ENCODE data around the gene RPS3.

Gene RPS3

GRCh38 chr11:75420224-75421034, 21.1 kb downstream of the RPS3 start:
- no peak for DNase-seq

- DNase-seq, result no peak
Observed at GRCh38 chr11:75421035-75421602, 21.8 kb downstream of the RPS3 start.

GRCh38 chr11:75421902-75422247, 22.6 kb downstream of the RPS3 start:
- DNase-seq, result no peak

- no peak for DNase-seq
Observed at GRCh38 chr11:75422248-75423231, 23.2 kb downstream of the RPS3 start.

GRCh38 chr11:75423721-75424120, 24.4 kb downstream of the RPS3 start:
- no peak for DNase-seq

- DNase-seq, result no peak
Observed at GRCh38 chr11:75424396-75424795, 25.1 kb downstream of the RPS3 start.

- DNase-seq, result no peak
Observed at GRCh38 chr11:75425422-75425821, 26.1 kb downstream of the RPS3 start.

- no peak for DNase-seq
Observed at GRCh38 chr11:75426720-75427086, 27.4 kb downstream of the RPS3 start.

- no peak for DNase-seq
Observed at GRCh38 chr11:75427181-75427580, 27.9 kb downstream of the RPS3 start.

GRCh38 chr11:75428281-75428724, 29.0 kb downstream of the RPS3 start:
- DNase-seq, result peak; percentile 76

GRCh38 chr11:75428989-75429640, 29.8 kb downstream of the RPS3 start:
- DNase-seq, result no peak

- DNase-seq, result no peak
Observed at GRCh38 chr11:75429641-75429901, 30.3 kb downstream of the RPS3 start.

- DNase-seq, result peak; percentile 50
Observed at GRCh38 chr11:75429902-75430713, 30.8 kb downstream of the RPS3 start.

GRCh38 chr11:75430714-75431532, 31.6 kb downstream of the RPS3 start:
- no peak for DNase-seq

GRCh38 chr11:75431533-75432525, 32.5 kb downstream of the RPS3 start:
- no peak for DNase-seq

- DNase-seq, result no peak
Observed at GRCh38 chr11:75432911-75433321, 33.6 kb downstream of the RPS3 start, which contains the start of gene KLHL35. Gene KLHL35 (minus strand): TSS chr11:75433203. CDS start chr11:75430629, 2,574 bp downstream.

GRCh38 chr11:75433443-75433842, 34.1 kb downstream of the RPS3 start:
- DNase-seq, result no peak

- DNase-seq, result no peak
Observed at GRCh38 chr11:75434051-75434450, 34.7 kb downstream of the RPS3 start.

GRCh38 chr11:75434886-75435570, 35.7 kb downstream of the RPS3 start:
- DNase-seq, result no peak

All from CD4-positive, alpha-beta T cell treated with Interferon gamma for 1 hour (primary cell).